Skin of body (tissue), 2 donors: ENCODE data around the gene CCDC14. TPM values are rescaled to one million over a fixed set of nuclear protein-coding genes. Genes with fewer than 3 reads are reported as not detected.
"Not testable (repeated sequence)": the region's sequence is repeated elsewhere in the genome, so short reads cannot be mapped to it uniquely, and the experiment has no call there.

Experiments used
- DNase-seq: peaks from one replicate; lab custom pipeline; 2025; lab: John Stamatoyannopoulos, UW
- total RNA-seq: library from RNA; depleted of rRNA; stranded (reverse); fragments of >200 nt; gene quantifications from one replicate; pipeline ENCODE4 v1.2.3, GENCODE V29; 2014

Gene CCDC14
- total RNA-seq, 1 donor from 2014 or later = 64.0 TPM

- no peak for DNase-seq
Observed at GRCh38 chr3:123899300-123899865, 61.6 kb downstream of the CCDC14 start.

- DNase-seq = no peak
Observed at GRCh38 chr3:123893012-123893411, 68.0 kb downstream of the CCDC14 start.

GRCh38 chr3:123892195-123892594 lies 68.8 kb downstream of the CCDC14 start:
- DNase-seq = no peak

- not testable (repeated sequence) for DNase-seq
Observed at GRCh38 chr3:123890991-123891390, 70.0 kb downstream of the CCDC14 start.

- not testable (repeated sequence) for DNase-seq
Observed at GRCh38 chr3:123890162-123890561, 70.9 kb downstream of the CCDC14 start.

GRCh38 chr3:123884993-123885392 lies 76.0 kb downstream of the CCDC14 start:
- no peak for DNase-seq

GRCh38 chr3:123884203-123884831 lies 76.7 kb downstream of the CCDC14 start, which contains the start of gene MYLK:
Gene MYLK (minus strand): TSS chr3:123884332. CDS start chr3:123793841, 90,491 bp downstream.
- no peak for DNase-seq

- no peak for DNase-seq
Observed at GRCh38 chr3:123883701-123884202, 77.3 kb downstream of the CCDC14 start.

GRCh38 chr3:123883111-123883510 lies 77.9 kb downstream of the CCDC14 start:
- DNase-seq = no peak

GRCh38 chr3:123881771-123882170 lies 79.3 kb downstream of the CCDC14 start:
- no peak for DNase-seq

GRCh38 chr3:123880998-123881561 lies 79.9 kb downstream of the CCDC14 start:
- no peak for DNase-seq

GRCh38 chr3:123878807-123879206 lies 82.2 kb downstream of the CCDC14 start:
- DNase-seq = no peak

GRCh38 chr3:123877965-123878364 lies 83.1 kb downstream of the CCDC14 start:
- no peak for DNase-seq

- DNase-seq = no peak
Observed at GRCh38 chr3:123877466-123877865, 83.6 kb downstream of the CCDC14 start.

- no peak for DNase-seq
Observed at GRCh38 chr3:123876858-123877257, 84.2 kb downstream of the CCDC14 start.

GRCh38 chr3:123872621-123873020 lies 88.4 kb downstream of the CCDC14 start:
- DNase-seq = no peak

- DNase-seq = no peak
Observed at GRCh38 chr3:123871946-123872345, 89.1 kb downstream of the CCDC14 start.

- no peak for DNase-seq
Observed at GRCh38 chr3:123870033-123870432, 91.0 kb downstream of the CCDC14 start.

GRCh38 chr3:123869165-123869564 lies 91.9 kb downstream of the CCDC14 start:
- DNase-seq = no peak

- DNase-seq = no peak
Observed at GRCh38 chr3:123864706-123865105, 96.3 kb downstream of the CCDC14 start.
